Tibial artery (tissue), 4 donors: ENCODE measurements around the gene TBC1D8B.
"Not testable (repeated sequence)": the region's sequence is repeated elsewhere in the genome, so short reads cannot be mapped to it uniquely, and the experiment has no call there.

Experiments used
- DNase-seq, 2 donors: peaks; one replicate each; pipeline ENCODE4 v3.0.0-alpha.2; 2019
- H3K27ac ChIP-seq, 2 donors: fragments of 200-600 bp; sonication (generic) in 1 of 2; 1 replicate in 1 of 2; 2 replicates in 1 of 2; pipeline ENCODE4 v1.5.1; 2018 to 2019; ENCODE audit warnings: mild to moderate bottlenecking in 1 of 2
- H3K27me3 ChIP-seq, 2 donors: fragments of 200-600 bp; sonication (generic) in 1 of 2; one replicate each; pipeline versions ENCODE4 v1.5.1 to v1.6.0; 2016 to 2019
- H3K36me3 ChIP-seq, 3 donors: fragments of 200-600 bp; sonication (generic) in 2 of 3; one replicate each; pipeline ENCODE4 v1.5.1; 2016 to 2019; ENCODE audit warnings: mild to moderate bottlenecking in 2 of 3
- H3K4me1 ChIP-seq, 4 donors: fragments of 200-600 bp; sonication (generic) in 2 of 4; 1 replicate in 3 of 4; 2 replicates in 1 of 4; pipeline ENCODE4 v1.5.1; 2016 to 2019
- H3K4me3 ChIP-seq, 2 donors: fragments of 200-600 bp; sonication (generic) in 1 of 2; 1 replicate in 1 of 2; 2 replicates in 1 of 2; pipeline ENCODE4 v1.5.1; 2018 to 2019; ENCODE audit warnings: mild to moderate bottlenecking in 2 of 2
- H3K9me3 ChIP-seq, 3 donors: fragments of 200-600 bp; sonication (generic) in 1 of 3; one replicate each; pipeline ENCODE4 v1.5.1; 2016 to 2019
- CTCF ChIP-seq, 2 experiments: fragments of 200-600 bp in 1 of 2; fragments of 450-650 bp in 1 of 2; IDR thresholded peaks; one replicate each; pipeline ENCODE4 v1.5.1; 2017 to 2019; ENCODE audit warnings: antibody characterized with exemption in 2 of 2, mild to moderate bottlenecking in 1 of 2, moderate library complexity in 1 of 2
- intact Hi-C: fragments of 100-400 bp; cut with DNase I; formaldehyde crosslinking; loops from one replicate; pipeline ENCODE4 v1.15.0; 2023; ENCODE audit warnings: low total_unique reads

Gene TBC1D8B

GRCh38 chrX:106802388-106803275 lies at the start of gene TBC1D8B:
Gene TBC1D8B, plus strand, starts transcription at chrX:106802673. Its CDS starts 181 bp downstream, at chrX:106802854.
- Histone ChIP-seq H3K9me3 (no peaks in the 10 kb centered on the region), H3K4me3 (peak within 1 kb of the TSS; percentile 63 to 74), H3K4me1 (no peaks in the 10 kb centered on the region), H3K36me3 (no peaks in the 10 kb centered on the region), H3K27me3 (no peaks in the 10 kb centered on the region), H3K27ac (peak within 1 kb of the TSS; percentile 63)
- no peak for TF ChIP-seq CTCF (IDR thresholded peaks at IDR 0.05)
- intact Hi-C loops = no loop called here
- peak; percentile 74 to 90 for DNase-seq

- H3K9me3 ChIP-seq, H3K4me1 ChIP-seq, DNase-seq, H3K36me3 ChIP-seq, intact Hi-C loops, H3K27ac ChIP-seq, H3K27me3 ChIP-seq, H3K4me3 ChIP-seq: not testable (repeated sequence)
Measured at GRCh38 chrX:106769288-106769687, 33.2 kb upstream of the TBC1D8B start.

GRCh38 chrX:106774981-106775380 lies 27.5 kb upstream of the TBC1D8B start:
- Histone ChIP-seq H3K4me1 (no peaks in the 10 kb centered on the region), H3K27me3 (no peaks in the 10 kb centered on the region), H3K9me3 (peaks cover 0 to 3% (median 0%) of the 10 kb centered on the region in 3 donors), H3K4me3 (no peak overlapping the region), H3K36me3 (no peaks in the 10 kb centered on the region), H3K27ac (no peak overlapping the region)
- intact Hi-C loops = no loop called here
- no peak for DNase-seq
- TF ChIP-seq CTCF (IDR thresholded peaks at IDR 0.05) = no peak

GRCh38 chrX:106780264-106780663 lies 22.2 kb upstream of the TBC1D8B start:
- no peak overlapping the region for H3K4me3 ChIP-seq
- H3K4me1 ChIP-seq = no peaks in the 10 kb centered on the region
- intact Hi-C loops = no loop called here
- no peak overlapping the region for H3K27ac ChIP-seq
- DNase-seq = no peak
- no peaks in the 10 kb centered on the region for H3K27me3 ChIP-seq
- no peaks in the 10 kb centered on the region for H3K36me3 ChIP-seq
- H3K9me3 ChIP-seq = no peaks in the 10 kb centered on the region
- no peak for TF ChIP-seq CTCF (IDR thresholded peaks at IDR 0.05)

GRCh38 chrX:106780664-106781377 lies 21.7 kb upstream of the TBC1D8B start:
- Histone ChIP-seq H3K27me3 (no peaks in the 10 kb centered on the region), H3K36me3 (no peaks in the 10 kb centered on the region), H3K4me1 (no peaks in the 10 kb centered on the region), H3K9me3 (no peaks in the 10 kb centered on the region), H3K27ac (no peak overlapping the region), H3K4me3 (no peak overlapping the region)
- intact Hi-C loops = no loop called here
- no peak for DNase-seq
- TF ChIP-seq CTCF (IDR thresholded peaks at IDR 0.05) = no peak

GRCh38 chrX:106783716-106784115 lies 18.8 kb upstream of the TBC1D8B start:
- H3K9me3 ChIP-seq = no peaks in the 10 kb centered on the region
- H3K4me1 ChIP-seq = no peaks in the 10 kb centered on the region
- intact Hi-C loops = no loop called here
- H3K4me3 ChIP-seq = no peak overlapping the region
- TF ChIP-seq CTCF (IDR thresholded peaks at IDR 0.05) = no peak
- H3K36me3 ChIP-seq = no peaks in the 10 kb centered on the region
- H3K27ac ChIP-seq = no peak overlapping the region
- H3K27me3 ChIP-seq = no peaks in the 10 kb centered on the region
- no peak for DNase-seq
